Activated T-helper 9 cell treated with anti-CD3 and anti-CD28 coated beads, Interleukin-2, amount 50 U/mL, for 16 hours (primary cell): ENCODE data around the gene CHMP1A.
A peak's percentile ranks its signal among the peaks of the same experiment; 100 is the strongest.
"Not testable (repeated sequence)": the region's sequence is repeated elsewhere in the genome, so short reads cannot be mapped to it uniquely, and the experiment has no call there.

Experiments used
- DNase-seq: peaks from one replicate; pipeline ENCODE4 v3.0.0-alpha.2; 2020; ENCODE audit warnings: low read depth

Gene CHMP1A

GRCh38 chr16:89691986-89692569, 34.6 kb upstream of the CHMP1A start:
- DNase-seq: no peak

- DNase-seq: no peak
Measured at GRCh38 chr16:89691231-89691985, 33.9 kb upstream of the CHMP1A start.

- no peak for DNase-seq
Measured at GRCh38 chr16:89690392-89690901, 32.9 kb upstream of the CHMP1A start.

DNA sequence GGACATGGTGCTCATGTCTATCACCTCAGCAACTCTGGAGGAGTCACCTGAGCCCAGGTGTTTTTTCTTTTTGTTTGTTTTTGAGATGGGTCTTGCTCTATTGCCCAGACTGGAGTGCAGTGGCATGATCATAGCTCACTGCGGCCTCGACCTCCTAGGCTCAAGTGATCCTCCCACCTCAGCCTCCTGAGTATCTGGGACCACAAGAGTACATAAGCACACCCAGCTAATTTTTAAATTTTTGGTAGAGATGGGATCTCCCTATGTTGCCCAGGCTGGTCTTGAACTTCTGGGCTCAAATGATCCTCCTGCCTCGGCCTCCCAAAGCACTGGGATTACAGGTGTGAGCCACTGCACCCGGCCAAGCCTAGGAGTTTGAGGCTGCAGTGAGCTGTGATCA, 32.1 kb upstream of the CHMP1A start:
- not testable (repeated sequence) for DNase-seq

GRCh38 chr16:89689142-89689541, 31.6 kb upstream of the CHMP1A start:
- no peak for DNase-seq

GRCh38 chr16:89688395-89688794, 30.9 kb upstream of the CHMP1A start:
- no peak for DNase-seq

- no peak for DNase-seq
Measured at GRCh38 chr16:89687092-89687940, 29.8 kb upstream of the CHMP1A start.

DNA sequence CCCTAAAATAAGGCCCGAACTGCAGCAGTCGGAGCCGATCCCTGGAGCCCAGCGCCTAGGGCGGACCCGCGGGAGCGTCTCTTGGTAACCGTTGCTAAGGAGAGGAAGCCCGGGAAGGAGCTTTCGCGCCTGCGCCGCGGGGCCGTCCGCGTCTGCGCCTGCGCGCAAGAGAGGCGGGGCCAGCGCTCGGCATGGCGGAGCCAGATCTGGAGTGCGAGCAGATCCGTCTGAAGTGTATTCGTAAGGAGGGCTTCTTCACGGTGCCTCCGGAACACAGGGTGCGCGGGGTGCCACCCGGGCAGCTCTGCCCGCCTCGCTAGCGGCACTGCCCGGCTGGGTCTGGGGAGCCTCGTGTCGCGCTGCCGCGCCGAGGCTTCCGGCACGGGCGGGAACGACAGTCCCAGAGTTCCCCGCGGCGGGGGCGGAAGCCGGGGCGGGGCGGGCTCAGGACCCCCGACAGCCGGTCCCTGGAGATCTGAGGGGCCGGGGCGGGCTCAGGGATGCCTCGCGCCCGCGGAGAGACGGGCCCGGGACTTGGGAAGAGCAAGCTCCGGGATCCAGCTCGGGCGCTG, 29.1 kb upstream of the CHMP1A start, which contains the start of gene CDK10:
Gene CDK10 (plus strand): TSS at position 170 of the 572 bp plus-strand sequence. CDS start 22 bp downstream, at position 192.
- peak; percentile 87 for DNase-seq

DNA sequence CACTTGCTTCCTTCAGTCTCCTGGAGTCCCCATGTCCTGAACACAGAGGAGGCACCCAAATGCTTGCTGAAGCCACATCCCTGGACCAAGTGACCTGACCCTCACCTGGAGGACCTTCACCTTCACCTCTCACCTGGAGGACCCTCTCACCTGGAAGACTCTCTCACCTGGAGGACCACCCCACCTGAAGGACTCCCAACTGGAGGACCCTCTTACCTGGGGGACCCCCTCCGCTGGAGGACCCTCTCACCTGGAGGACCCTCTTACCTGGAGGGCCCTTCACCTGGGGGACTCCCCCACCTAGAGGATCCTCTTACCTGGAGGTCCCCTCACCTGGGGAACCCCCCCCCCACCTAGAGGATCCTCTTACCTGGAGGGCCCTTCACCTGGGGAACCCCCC, 28.4 kb upstream of the CHMP1A start:
- no peak for DNase-seq

GRCh38 chr16:89678258-89678657, 20.8 kb upstream of the CHMP1A start:
- DNase-seq: no peak

DNA sequence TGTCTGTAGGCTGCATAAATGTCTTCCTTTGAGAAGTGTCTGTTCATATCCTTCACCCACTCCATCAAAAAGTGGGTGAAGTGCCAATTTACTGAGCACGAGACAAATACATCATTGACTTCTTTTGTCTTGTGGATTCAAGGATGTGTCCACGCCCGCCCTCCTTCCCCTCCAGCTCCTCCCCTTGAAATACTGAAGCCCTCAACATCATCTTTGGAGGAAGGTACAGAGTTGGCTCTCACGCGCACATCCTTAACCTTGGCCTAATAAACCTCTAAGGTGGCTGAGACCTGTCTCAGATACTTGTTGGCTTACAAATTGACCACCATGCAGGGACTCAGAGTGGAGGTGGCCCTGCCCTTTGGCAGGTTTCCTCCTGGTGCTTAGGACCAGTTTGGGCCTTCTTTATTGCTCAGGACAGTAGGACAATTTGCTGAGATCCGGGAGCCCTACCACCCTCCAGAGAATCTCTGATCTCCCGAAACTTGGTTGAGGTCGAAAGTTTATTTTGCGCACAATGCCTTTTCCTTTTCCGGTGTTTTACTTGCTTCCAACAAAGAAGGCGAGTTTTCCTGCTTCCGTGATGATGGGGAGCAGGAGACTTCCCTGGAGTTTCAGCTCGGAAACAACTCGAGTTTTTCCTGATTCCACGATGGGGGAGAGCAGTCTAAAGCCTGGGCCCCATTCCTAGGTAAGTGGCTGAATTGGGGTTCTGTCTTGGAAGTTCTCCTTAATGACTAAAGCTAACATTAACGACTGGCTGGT, 14.9 kb upstream of the CHMP1A start:
- no peak for DNase-seq

DNA sequence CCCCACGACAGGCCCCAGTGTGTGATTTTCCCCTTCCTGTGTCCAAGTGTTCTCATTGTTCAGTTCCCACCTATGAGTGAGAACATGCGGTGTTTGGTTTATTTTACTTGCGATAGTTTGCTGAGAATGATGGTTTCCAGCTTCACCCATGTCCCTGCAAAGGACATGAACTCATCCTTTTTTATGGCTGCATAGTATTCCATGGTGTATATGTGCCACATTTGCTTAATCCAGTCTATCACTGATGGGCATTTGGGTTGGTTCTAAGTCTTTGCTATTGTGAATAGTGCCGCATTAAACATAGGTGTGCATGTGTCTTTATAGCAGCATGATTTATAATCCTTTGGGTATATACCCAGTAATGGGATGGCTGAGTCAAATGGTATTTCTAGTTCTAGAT, 14.1 kb upstream of the CHMP1A start:
- DNase-seq: not testable (repeated sequence)

DNA sequence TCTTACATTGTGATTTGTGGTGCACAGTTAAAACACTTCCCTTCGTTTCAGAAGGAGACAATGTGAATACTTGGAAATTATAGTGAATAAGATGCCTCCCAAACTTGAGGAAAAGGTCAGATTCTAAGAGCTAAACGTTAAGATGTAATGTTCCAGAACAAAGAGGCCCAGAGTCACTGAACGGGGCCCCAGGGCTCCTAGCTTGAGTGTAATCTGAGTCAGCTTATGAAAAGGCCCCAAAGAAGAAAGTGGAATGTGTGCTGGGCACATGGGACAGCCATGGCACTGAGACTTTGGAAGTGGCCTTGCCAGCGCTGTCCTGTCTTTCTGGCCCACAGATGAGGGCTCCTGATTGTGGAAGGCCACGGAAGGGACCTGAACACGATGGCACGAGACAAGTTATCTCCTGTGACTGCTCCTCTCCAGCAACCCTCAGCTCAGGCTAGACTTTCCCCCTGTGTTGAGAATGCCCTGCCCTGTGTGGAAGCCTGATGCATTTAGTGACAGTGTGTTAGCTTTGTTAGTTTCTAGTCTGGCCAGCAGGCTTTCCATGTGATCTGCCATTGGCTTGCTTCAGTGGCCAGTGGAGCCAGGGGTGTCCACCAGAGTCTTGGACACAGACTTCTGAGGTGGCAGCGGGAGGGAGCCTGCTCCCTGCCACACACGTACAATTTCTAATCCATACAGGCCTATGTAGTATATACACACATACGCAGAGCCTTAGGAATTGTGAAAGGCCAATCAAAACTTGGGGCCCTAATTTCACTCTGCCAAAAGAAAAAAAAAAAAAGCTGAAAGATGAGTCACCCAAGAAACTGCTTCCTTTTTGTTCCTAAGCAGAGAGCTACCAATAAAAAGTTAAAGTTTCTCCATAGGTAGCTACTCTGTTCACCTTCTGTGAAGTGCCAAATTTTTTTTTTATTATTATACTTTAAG, 13.3 kb upstream of the CHMP1A start:
- DNase-seq: no peak

DNA sequence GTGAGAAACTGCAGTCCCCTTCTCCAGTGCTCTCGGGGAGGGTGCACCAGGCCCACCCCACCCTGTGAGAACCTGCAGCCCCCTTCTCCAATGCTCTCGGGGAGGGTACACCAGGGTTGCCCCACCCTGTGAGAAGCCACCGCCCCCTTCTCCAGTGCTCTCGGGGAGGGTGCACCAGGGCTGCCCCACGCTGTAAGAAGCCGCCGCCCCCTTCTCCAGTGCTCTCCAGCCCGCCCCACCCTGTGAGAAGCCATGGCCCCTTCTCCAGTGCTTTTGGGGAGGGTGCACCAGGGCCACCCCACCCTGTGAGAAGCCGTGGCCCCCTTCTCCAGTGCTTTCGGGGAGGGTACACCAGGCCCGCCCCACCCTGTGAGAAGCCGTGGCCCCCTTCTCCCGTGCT, 12.2 kb upstream of the CHMP1A start:
- no peak for DNase-seq

DNA sequence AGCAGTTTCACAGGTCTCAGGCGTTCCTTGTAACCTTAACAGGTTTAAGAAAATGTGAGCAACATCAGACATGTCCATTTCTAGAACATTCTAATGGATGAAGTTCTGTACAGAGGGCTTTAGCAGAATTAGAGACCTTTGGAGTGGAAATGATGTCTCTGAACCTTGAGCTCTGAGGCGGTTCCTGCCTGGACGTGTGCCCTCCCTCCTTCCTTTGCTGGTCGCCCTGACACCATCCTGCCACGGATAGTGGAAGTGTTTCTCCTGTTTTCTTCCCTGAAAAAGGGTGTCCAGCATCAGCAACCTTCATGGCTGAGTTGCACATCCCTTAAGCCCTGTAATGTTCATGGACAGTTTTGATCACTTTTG, 11.3 kb upstream of the CHMP1A start:
- DNase-seq: no peak

DNA sequence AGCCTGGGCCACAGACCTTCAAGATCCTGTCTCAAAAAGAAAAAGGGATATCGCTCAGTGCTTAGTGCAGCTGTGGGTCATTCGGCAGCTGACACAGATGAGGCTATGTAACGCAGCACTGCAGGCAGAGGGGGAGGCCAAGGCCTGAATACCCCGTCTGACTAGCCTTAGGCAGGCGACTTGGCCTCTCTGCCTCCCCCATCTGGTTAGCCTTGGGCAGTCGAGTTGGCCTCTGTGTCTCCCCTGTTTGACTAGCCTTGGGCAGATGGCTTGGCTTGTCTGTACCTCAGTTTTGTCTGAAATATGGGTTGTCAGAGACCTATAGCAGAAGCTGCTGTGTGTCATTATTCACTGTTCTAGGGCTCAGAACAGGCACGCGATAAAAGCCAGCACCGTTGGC, 10.1 kb upstream of the CHMP1A start:
- DNase-seq: no peak

DNA sequence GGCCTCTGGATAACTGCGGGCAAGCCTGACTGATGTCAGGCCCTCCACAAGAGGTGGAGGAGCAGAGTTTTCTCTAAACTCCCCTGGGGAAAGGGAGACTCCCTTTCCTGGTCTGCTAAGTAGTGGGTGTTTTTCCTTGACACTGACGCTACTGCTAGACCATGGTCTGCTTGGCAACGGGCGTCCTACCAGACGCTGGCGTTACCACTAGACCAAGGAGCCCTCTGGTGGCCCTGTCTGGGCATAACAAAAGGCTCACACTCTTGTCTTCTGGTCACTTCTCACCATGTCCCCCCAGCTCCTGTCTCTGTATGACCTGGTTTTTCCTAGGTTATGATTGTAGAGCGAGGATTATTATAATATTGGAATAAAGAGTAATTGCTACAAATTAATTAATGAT, 9.5 kb upstream of the CHMP1A start:
- not testable (repeated sequence) for DNase-seq

GRCh38 chr16:89664238-89664637, 6.7 kb upstream of the CHMP1A start:
- not testable (repeated sequence) for DNase-seq

DNA sequence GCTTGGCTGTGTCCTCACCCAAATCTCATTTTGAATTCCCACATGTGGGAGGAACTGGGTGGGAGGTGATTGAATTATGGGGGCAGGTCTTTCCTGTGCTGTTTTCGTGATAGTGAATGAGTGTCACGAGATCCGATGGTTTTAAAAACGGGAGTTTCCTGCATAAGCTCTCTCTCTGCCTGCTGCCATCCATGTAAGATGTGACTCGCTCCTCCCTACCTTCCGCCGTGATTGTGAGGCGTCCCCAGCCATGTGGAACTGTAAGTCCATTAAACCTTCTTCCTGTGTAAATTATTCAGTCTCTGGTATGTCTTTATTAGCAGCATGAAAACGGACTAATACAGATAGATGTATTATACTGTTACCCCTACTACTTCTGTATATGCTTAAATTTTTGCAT, 3.7 kb upstream of the CHMP1A start:
- DNase-seq: no peak

DNA sequence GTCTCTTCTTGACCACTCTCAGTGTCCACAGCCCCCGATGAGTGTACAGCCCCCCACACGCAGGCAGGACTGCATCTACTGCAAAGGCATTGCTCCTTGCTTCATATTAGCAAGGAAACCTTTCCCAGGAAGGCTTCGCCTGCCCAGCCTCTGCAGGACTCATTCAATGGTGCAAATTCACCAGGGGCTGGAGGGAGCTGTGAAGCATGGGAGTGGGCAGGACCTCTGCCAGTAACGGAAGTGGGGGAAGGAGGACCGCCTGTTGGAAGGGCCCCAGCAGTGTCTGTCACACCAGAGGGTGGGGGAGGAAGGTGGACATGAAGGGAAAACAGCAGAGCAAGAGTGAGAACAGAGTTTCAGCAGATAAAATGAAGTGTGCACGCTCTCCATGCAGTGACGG, 2.6 kb upstream of the CHMP1A start:
- no peak for DNase-seq
